ENCODE measurements around the gene PIK3R3.
"Not testable (repeated sequence)": the region's sequence is repeated elsewhere in the genome, so short reads cannot be mapped to it uniquely, and the experiment has no call there.

PIK3R3 gene

GRCh38 chr1:46062651-46063319 lies 69.6 kb downstream of the PIK3R3 start:
- DNase-seq: no peak

- no peak for DNase-seq
These were observed 71.3 kb downstream of the PIK3R3 start for GRCh38 chr1:46061146-46061545.

- DNase-seq: no peak
These were observed 73.5 kb downstream of the PIK3R3 start for GRCh38 chr1:46058936-46059335.

- no peak for DNase-seq
These were observed 74.6 kb downstream of the PIK3R3 start for GRCh38 chr1:46057781-46058180.

GRCh38 chr1:46057215-46057614 lies 75.2 kb downstream of the PIK3R3 start:
- not testable (repeated sequence) for DNase-seq

GRCh38 chr1:46056325-46056724 lies 76.1 kb downstream of the PIK3R3 start:
- no peak for DNase-seq

GRCh38 chr1:46053734-46054133 lies 78.7 kb downstream of the PIK3R3 start:
- DNase-seq: no peak

- DNase-seq: no peak
These were observed 88.3 kb downstream of the PIK3R3 start for GRCh38 chr1:46044116-46044515.

GRCh38 chr1:46043458-46044017 lies 88.9 kb downstream of the PIK3R3 start:
- no peak for DNase-seq

- DNase-seq: peak; percentile 75
These were observed 90.5 kb downstream of the PIK3R3 start for GRCh38 chr1:46041974-46042373.

GRCh38 chr1:46041551-46041950 lies 90.9 kb downstream of the PIK3R3 start:
- no peak for DNase-seq

- no peak for DNase-seq
These were observed 92.8 kb downstream of the PIK3R3 start for GRCh38 chr1:46039571-46040052.

GRCh38 chr1:46036894-46037839 lies 95.3 kb downstream of the PIK3R3 start:
- DNase-seq: peak; percentile 77

GRCh38 chr1:46034601-46035516 lies 97.6 kb downstream of the PIK3R3 start:
- DNase-seq: no peak

GRCh38 chr1:46030876-46031660 lies 101.4 kb downstream of the PIK3R3 start:
- no peak for DNase-seq

GRCh38 chr1:46030074-46030870 lies 102.2 kb downstream of the PIK3R3 start:
- no peak for DNase-seq

- DNase-seq: no peak
These were observed 104.4 kb downstream of the PIK3R3 start for GRCh38 chr1:46027788-46028573.

GRCh38 chr1:46026531-46026930 lies 105.9 kb downstream of the PIK3R3 start:
- DNase-seq: no peak

GRCh38 chr1:46021046-46021996 lies 111.1 kb downstream of the PIK3R3 start:
- no peak for DNase-seq
